Ovary (tissue), 9 donors: ENCODE results near the gene INF2. TPM values are rescaled to one million over a fixed set of nuclear protein-coding genes. Genes with fewer than 3 reads are reported as not detected.

ENCODE experiments used
- DNase-seq, 5 donors: peaks; one replicate each; pipeline ENCODE4 v3.0.0-alpha.2; 2019 to 2020
- H3K27ac ChIP-seq, 2 donors: fragments of 200-600 bp; one replicate each; pipeline versions ENCODE4 v1.5.1 to v1.8.0; 2019 to 2022
- H3K27me3 ChIP-seq: fragments of 200-600 bp; one replicate; pipeline ENCODE4 v1.8.0; 2022
- H3K36me3 ChIP-seq: fragments of 200-600 bp; sonication (generic); one replicate; pipeline ENCODE4 v1.5.1; 2019
- H3K4me1 ChIP-seq: one replicate; pipeline ENCODE4 v1.8.1; 2013; ENCODE audit warnings: mild to moderate bottlenecking, moderate library complexity; ENCODE audit not compliant: insufficient read depth
- H3K4me3 ChIP-seq: fragments of 200-600 bp; sonication (generic); one replicate; pipeline ENCODE4 v1.5.1; 2017
- H3K9me3 ChIP-seq, 2 donors: fragments of 200-600 bp in 1 of 2; sonication (generic) in 1 of 2; one replicate each; pipeline versions ENCODE4 v1.5.1 to v1.8.1; 2013 to 2019; ENCODE audit warnings: mild to moderate bottlenecking in 1 of 2, moderate library complexity in 1 of 2
- CTCF ChIP-seq, 3 donors: fragments of 450-650 bp in 2 of 3; fragments of 200-600 bp in 1 of 3; IDR thresholded peaks; one replicate each; pipeline versions ENCODE4 v1.5.1 to v1.8.0; 2016 to 2022; ENCODE audit warnings: antibody characterized with exemption in 3 of 3, mild to moderate bottlenecking in 1 of 3
- EP300 ChIP-seq: sonication (generic); formaldehyde crosslinking; IDR thresholded peaks from one replicate; pipeline ENCODE4 v1.6.1; 2017; ENCODE audit warnings: antibody characterized with exemption
- POLR2A ChIP-seq: fragments of 450-650 bp; IDR thresholded peaks from one replicate; pipeline ENCODE4 v1.6.1; 2017; ENCODE audit warnings: antibody characterized with exemption, mild to moderate bottlenecking, moderate library complexity
- WGBS, 3 donors: extraction: QIAGEN DNeasy Blood & Tissue Kit in 1 of 3; methylation state at CpG; one replicate each; pipeline versions ENCODE4 v1.1.5 to v1.1.7; 2013 to 2017; 5-methylcytosine and 5-hydroxymethylcytosine counted together
- intact Hi-C, 4 donors: fragments of 100-400 bp; cut with DNase I; formaldehyde crosslinking; loops; one replicate each; pipeline versions ENCODE4 v1.11.0 to v1.15.1; 2022 to 2023
- polyA plus RNA-seq, 2 donors: library from polyadenylated mRNA; stranded (reverse); fragments of 200-250 nt in 1 of 2; fragments of 350-450 nt in 1 of 2; fragmentation: Illumina TruSeq in 1 of 2; extraction: RNeasy Lipid Tissue Mini Kit (QIAGEN cat#74804) in 1 of 2; gene quantifications; one replicate each; pipeline ENCODE4 v1.2.3, GENCODE V29; 2013 to 2014
- total RNA-seq, 7 donors: library from RNA; depleted of rRNA in 2 of 7; stranded (reverse); fragments of >200 nt in 2 of 7; fragmentation: NEBNext Ultra II Directional in 3 of 7; extraction: Animal tissue kit (Norgen Biotek cat#: 25700) in 3 of 7; gene quantifications; one replicate each; pipeline versions ENCODE4 v1.1.0 to v1.2.4, GENCODE V29; 2016 to 2023
- donor health status: DM: no; HTN: no; CAD: no; lungs with moderate emphysema.
- donor health status: DM: no; HTN: no; CAD: no.
- donor health status: Bipolar disorder and iron deficiency.
- donor health status: DM: yes; HTN: yes; CAD: no.
- donor health status: DM: no; HTN: no; CAD: no.
- donor health status: DM: yes; HTN: yes; CAD: no.

INF2 gene
- total and polyA plus RNA-seq, 9 donors = 6.3 to 40.7 (median 18.4) TPM

- Histone ChIP-seq H3K36me3 (no peaks in the 10 kb centered on the region), H3K27me3 (no peaks in the 10 kb centered on the region), H3K9me3 (no peaks in the 10 kb centered on the region), H3K27ac (no peak overlapping the region), H3K4me1 (no peaks in the 10 kb centered on the region), H3K4me3 (no peak overlapping the region)
- TF ChIP-seq CTCF (IDR thresholded peaks at IDR 0.05) = no peak
- no peak for TF ChIP-seq EP300
- no peak for TF ChIP-seq POLR2A
- intact Hi-C loops = loop anchor here in 1 of 4 donors (5.0 to 10.0 kb wide), 2 partner anchors 508 to 570 kb away; partner anchors contain the start of gene KIF26A
- 67 to 70% (median 68%) methylated on average over 11 of the region's 11 CpGs for WGBS, 3 donors
- DNase-seq = no peak
Observed at GRCh38 chr14:104644656-104645378, 44.6 kb upstream of the INF2 start.

- intact Hi-C loops = loop anchor here in 1 of 4 donors (10.0 kb wide), 1 partner anchor 573 kb away; no protein-coding TSS in a partner anchor
Observed at GRCh38 chr14:104647467-104648043, 41.9 kb upstream of the INF2 start.

GRCh38 chr14:104650057-104650980, 39.1 kb upstream of the INF2 start:
- 4 to 7% (median 6%) methylated on average over 45 to 56 of the region's 56 CpGs for WGBS, 3 donors

More at GRCh38 chr14:104647467-104648043, 41.9 kb upstream of the INF2 start:
- Histone ChIP-seq H3K4me1 (peaks cover 3% of the 10 kb centered on the region), H3K36me3 (no peaks in the 10 kb centered on the region), H3K27me3 (no peaks in the 10 kb centered on the region), H3K9me3 (no peaks in the 10 kb centered on the region), H3K27ac (no peak overlapping the region), H3K4me3 (no peak overlapping the region)
- DNase-seq = no peak
- TF ChIP-seq EP300 = no peak
- WGBS, 3 donors = 58 to 67% (median 60%) methylated on average over 6 of the region's 6 CpGs

More at GRCh38 chr14:104650057-104650980, 39.1 kb upstream of the INF2 start:
- H3K9me3 ChIP-seq = no peaks in the 10 kb centered on the region
- H3K27me3 ChIP-seq = no peaks in the 10 kb centered on the region
- H3K4me1 ChIP-seq = peaks cover 3% of the 10 kb centered on the region
- no peaks in the 10 kb centered on the region for H3K36me3 ChIP-seq
- peak; percentile 71 to 81 (median 78) for TF ChIP-seq CTCF (IDR thresholded peaks at IDR 0.05)
- no peak for TF ChIP-seq EP300
- TF ChIP-seq POLR2A = no peak
- no peak overlapping the region for H3K27ac ChIP-seq
- intact Hi-C loops = loop anchor here (2.0 to 5.0 kb wide), 2 partner anchors 56 to 57 kb away; no protein-coding TSS in a partner anchor
- DNase-seq = peak; percentile 50 to 82 (median 70)
- peak overlapping the region; percentile 6 for H3K4me3 ChIP-seq
